BE2C (cell line): Measurements from ENCODE around the gene THAP4.
A peak's percentile ranks its signal among the peaks of the same experiment; 100 is the strongest.

Experiments
- DNase-seq: peaks from one replicate; pipeline ENCODE4 v3.0.0-alpha.2; 2020
- H3K27me3 ChIP-seq: fragments of 250-450 bp; sonication (Bioruptor Pico); 2 replicates; pipeline ENCODE4 v1.5.1; 2020; ENCODE audit warnings: mild to moderate bottlenecking
- H3K36me3 ChIP-seq: fragments of 250-450 bp; sonication (Bioruptor Pico); 2 replicates; pipeline ENCODE4 v1.5.1; 2020; ENCODE audit warnings: mild to moderate bottlenecking
- H3K4me1 ChIP-seq: fragments of 250-450 bp; sonication (Bioruptor Pico); 2 replicates; pipeline ENCODE4 v1.5.1; 2020
- H3K4me3 ChIP-seq: 2 replicates; pipeline ENCODE4 v1.5.1; 2011; ENCODE audit warnings: low read depth, low read length
- H3K9me3 ChIP-seq: fragments of 250-450 bp; sonication (Bioruptor Pico); 2 replicates; pipeline ENCODE4 v1.5.1; 2020
- CTCF ChIP-seq: IDR thresholded peaks from 2 replicates; pipeline ENCODE4 v1.5.1; 2012; ENCODE audit warnings: mild to moderate bottlenecking, low read depth, low read length

Gene THAP4

GRCh38 chr2:241565411-241565810 lies 71.5 kb downstream of the THAP4 start:
- Histone ChIP-seq H3K36me3 (no peaks in the 10 kb centered on the region), H3K4me3 (no peak overlapping the region)
- DNase-seq: no peak

GRCh38 chr2:241564596-241565410 lies 72.2 kb downstream of the THAP4 start:
- no peaks in the 10 kb centered on the region for H3K36me3 ChIP-seq
- no peak for TF ChIP-seq CTCF
- H3K9me3 ChIP-seq: no peaks in the 10 kb centered on the region
- H3K4me1 ChIP-seq: peaks cover 43% of the 10 kb centered on the region
- DNase-seq: peak; percentile 78
- peak overlapping the region; percentile 47 for H3K4me3 ChIP-seq
- H3K27me3 ChIP-seq: no peaks in the 10 kb centered on the region

More at GRCh38 chr2:241565411-241565810, 71.5 kb downstream of the THAP4 start:
- Histone ChIP-seq H3K9me3 (no peaks in the 10 kb centered on the region), H3K27me3 (no peaks in the 10 kb centered on the region), H3K4me1 (peaks cover 37% of the 10 kb centered on the region)
- no peak for TF ChIP-seq CTCF

- no peaks in the 10 kb centered on the region for H3K27me3 ChIP-seq
- H3K36me3 ChIP-seq: no peaks in the 10 kb centered on the region
- H3K4me1 ChIP-seq: peaks cover 43% of the 10 kb centered on the region
- DNase-seq: peak; percentile 83
- TF ChIP-seq CTCF: no peak
- no peaks in the 10 kb centered on the region for H3K9me3 ChIP-seq
- H3K4me3 ChIP-seq: peak overlapping the region; percentile 47
Observed at GRCh38 chr2:241563981-241564595, 72.9 kb downstream of the THAP4 start.

GRCh38 chr2:241563571-241563980 lies 73.4 kb downstream of the THAP4 start:
- Histone ChIP-seq H3K4me3 (peak overlapping the region; percentile 47), H3K9me3 (no peaks in the 10 kb centered on the region), H3K36me3 (no peaks in the 10 kb centered on the region), H3K27me3 (no peaks in the 10 kb centered on the region), H3K4me1 (peaks cover 43% of the 10 kb centered on the region)
- DNase-seq: peak; percentile 61
- TF ChIP-seq CTCF: no peak

- no peak for DNase-seq
- no peaks in the 10 kb centered on the region for H3K27me3 ChIP-seq
- no peaks in the 10 kb centered on the region for H3K36me3 ChIP-seq
Observed at GRCh38 chr2:241563031-241563507, 73.9 kb downstream of the THAP4 start.

More at GRCh38 chr2:241563031-241563507, 73.9 kb downstream of the THAP4 start:
- Histone ChIP-seq H3K9me3 (no peaks in the 10 kb centered on the region), H3K4me3 (no peak overlapping the region; the same call in 1 of the 2 replicates), H3K4me1 (peaks cover 43% of the 10 kb centered on the region)
- no peak for TF ChIP-seq CTCF
